MCF 10A (cell line): ENCODE measurements around the gene PAIP1. TPM values are rescaled to one million over a fixed set of nuclear protein-coding genes. Genes with fewer than 3 reads are reported as not detected.

Source experiments
- BruUV-seq: library from RNA; stranded (reverse); fragments of 400-500 nt; replicated peaks from 2 replicates; lab custom pipeline; 2021; lab: Mats Ljungman, UMichigan
- CTCF ChIA-PET: fragments of 300-600 bp; sonication (Branson Sonifier 250); formaldehyde crosslinking; extraction: SDS; loops from one replicate; lab custom pipeline; 2021; ENCODE audit warnings: antibody characterized with exemption, inconsistent platforms; lab: Yijun Ruan, JAX
- POLR2A ChIA-PET: fragments of 300-600, 350-650 bp; sonication (Branson Sonifier 250); formaldehyde crosslinking; extraction: SDS; loops from one replicate; lab custom pipeline; 2020; ENCODE audit warnings: antibody characterized with exemption, inconsistent platforms; lab: Yijun Ruan, JAX
- DNase-seq: peaks from one replicate; pipeline ENCODE4 v3.0.0-alpha.2; 2018; ENCODE audit not compliant: unreplicated experiment
- H3K27ac Mint-ChIP-seq: one replicate; pipeline ENCODE4 v1.8.0; 2022; ENCODE audit warnings: mild to moderate bottlenecking, low read depth, mixed read lengths; ENCODE audit not compliant: unreplicated experiment
- H3K27me3 Mint-ChIP-seq: one replicate; pipeline ENCODE4 v1.8.0; 2022; ENCODE audit warnings: mixed read lengths; ENCODE audit not compliant: insufficient read depth, unreplicated experiment
- H3K36me3 Mint-ChIP-seq: one replicate; pipeline ENCODE4 v1.8.0; 2022; ENCODE audit warnings: mild to moderate bottlenecking, moderate library complexity, mixed read lengths; ENCODE audit not compliant: insufficient read depth, unreplicated experiment
- H3K4me1 Mint-ChIP-seq: one replicate; pipeline ENCODE4 v1.8.0; 2022; ENCODE audit warnings: mixed read lengths; ENCODE audit not compliant: insufficient read depth, unreplicated experiment
- H3K4me3 Mint-ChIP-seq: one replicate; pipeline ENCODE4 v1.8.0; 2022; ENCODE audit warnings: mild to moderate bottlenecking, moderate library complexity, mixed read lengths; ENCODE audit not compliant: unreplicated experiment
- H3K9me3 Mint-ChIP-seq: one replicate; pipeline ENCODE4 v1.8.0; 2022; ENCODE audit warnings: mixed read lengths; ENCODE audit not compliant: unreplicated experiment
- CTCF ChIP-seq: fragments of 200-600 bp; IDR thresholded peaks from one replicate; pipeline ENCODE4 v1.8.0; 2022; ENCODE audit warnings: antibody characterized with exemption, mild to moderate bottlenecking; ENCODE audit not compliant: unreplicated experiment
- intact Hi-C: fragments of 100-400 bp; cut with micrococcal nuclease; formaldehyde crosslinking; loops from 2 replicates; pipeline ENCODE4 v1.14.1; 2022
- total RNA-seq: library from RNA; stranded (reverse); gene quantifications from 2 replicates; pipeline ENCODE4 v1.2.3, GENCODE V29; 2022

The PAIP1 gene
- total RNA-seq, 1 experiment from 2014 or later: 105 TPM

- Mint-ChIP-seq H3K9me3 (no peaks in the 10 kb centered on the region), H3K27ac (no peak overlapping the region), H3K4me1 (peaks cover 13% of the 10 kb centered on the region), H3K27me3 (no peaks in the 10 kb centered on the region), H3K4me3 (no peak overlapping the region), H3K36me3 (peaks cover 76% of the 10 kb centered on the region)
- DNase-seq: no peak
- no TSS peak for BruUV-seq
- CTCF ChIA-PET: no interaction called here
- POLR2A ChIA-PET: no interaction called here
- no peak for TF ChIP-seq CTCF
- intact Hi-C loops: no loop called here
Observed at GRCh38 chr5:43548358-43548757, 8.5 kb downstream of the PAIP1 start.

- BruUV-seq: no TSS peak
- ChIA-PET POLR2A (no interaction called here), CTCF (no interaction called here)
- Mint-ChIP-seq H3K27me3 (no peaks in the 10 kb centered on the region), H3K4me3 (no peak overlapping the region), H3K27ac (no peak overlapping the region), H3K9me3 (no peaks in the 10 kb centered on the region), H3K36me3 (peaks cover 84% of the 10 kb centered on the region), H3K4me1 (peaks cover 13% of the 10 kb centered on the region)
- intact Hi-C loops: no loop called here
- TF ChIP-seq CTCF: no peak
- no peak for DNase-seq
Observed at GRCh38 chr5:43547532-43547931, 9.3 kb downstream of the PAIP1 start.

GRCh38 chr5:43543434-43543833, 13.4 kb downstream of the PAIP1 start:
- no peaks in the 10 kb centered on the region for H3K9me3 Mint-ChIP-seq
- peaks cover 7% of the 10 kb centered on the region for H3K4me1 Mint-ChIP-seq
- DNase-seq: peak; percentile 8
- no peak overlapping the region for H3K4me3 Mint-ChIP-seq
- H3K27me3 Mint-ChIP-seq: no peaks in the 10 kb centered on the region
- ChIA-PET CTCF (interaction anchor here (1.1 kb wide), 1 partner anchor 13 kb away, joined by 3 read pairs; no protein-coding TSS in a partner anchor), POLR2A (interaction anchor here (2.1 kb wide), 1 partner anchor 12 kb away, joined by 10 read pairs; no protein-coding TSS in a partner anchor)
- H3K36me3 Mint-ChIP-seq: peaks cover 97% of the 10 kb centered on the region
- BruUV-seq: no TSS peak
- H3K27ac Mint-ChIP-seq: no peak overlapping the region
- intact Hi-C loops: no loop called here
- no peak for TF ChIP-seq CTCF

GRCh38 chr5:43540746-43541145, 16.1 kb downstream of the PAIP1 start:
- intact Hi-C loops: no loop called here
- no peak for TF ChIP-seq CTCF
- ChIA-PET CTCF (interaction anchor here (0.6 to 1.7 kb wide), 7 partner anchors 10 to 103 kb away, joined by 3 to 5 read pairs (median 4); no protein-coding TSS in a partner anchor), POLR2A (interaction anchor here (0.9 to 1.5 kb wide), 6 partner anchors 9 to 26 kb away, joined by 3 to 6 read pairs (median 3); partner anchors contain the start of gene C5orf34)
- Mint-ChIP-seq H3K4me3 (no peak overlapping the region), H3K9me3 (no peaks in the 10 kb centered on the region), H3K4me1 (peaks cover 7% of the 10 kb centered on the region), H3K36me3 (peaks cover 94% of the 10 kb centered on the region), H3K27me3 (no peaks in the 10 kb centered on the region), H3K27ac (no peak overlapping the region)
- DNase-seq: no peak
- no TSS peak for BruUV-seq
